ENCODE measurements around the gene DRAXIN. TPM values are rescaled to one million over a fixed set of nuclear protein-coding genes. Genes with fewer than 3 reads are reported as not detected.
A peak's percentile ranks its signal among the peaks of the same experiment; 100 is the strongest.

The DRAXIN gene, protein sequence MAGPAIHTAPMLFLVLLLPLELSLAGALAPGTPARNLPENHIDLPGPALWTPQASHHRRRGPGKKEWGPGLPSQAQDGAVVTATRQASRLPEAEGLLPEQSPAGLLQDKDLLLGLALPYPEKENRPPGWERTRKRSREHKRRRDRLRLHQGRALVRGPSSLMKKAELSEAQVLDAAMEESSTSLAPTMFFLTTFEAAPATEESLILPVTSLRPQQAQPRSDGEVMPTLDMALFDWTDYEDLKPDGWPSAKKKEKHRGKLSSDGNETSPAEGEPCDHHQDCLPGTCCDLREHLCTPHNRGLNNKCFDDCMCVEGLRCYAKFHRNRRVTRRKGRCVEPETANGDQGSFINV
- total RNA-seq (2022), result 0.05 TPM in 1 of 2 replicates, not detected in the other
- Bru-seq, nascent RNA, result percentile 5 among the genes with signal in this experiment
- BruChase-seq, experiment 1, labeled RNA remaining after a 2-hour chase, result not detected
- BruChase-seq, experiment 2, labeled RNA remaining after a 6-hour chase, result not detected
- long read RNA-seq, result 0 reads

GRCh38 chr1:11691302-11691914, at the start of gene DRAXIN:
DRAXIN (plus strand) TSS chr1:11691710; CDS start chr1:11706259, 14,549 bp downstream.
- DNase-seq, result peak in 1 of 2 experiments; percentile 27
- H3K36me3 Mint-ChIP-seq (ENCODE audit: insufficient read depth, unreplicated experiment), result no peaks in the 10 kb centered on the region
- H3K9me3 Mint-ChIP-seq (ENCODE audit: unreplicated experiment), result no peaks in the 10 kb centered on the region
- no peaks in the 10 kb centered on the region; the same call in 1 of the 2 replicates for H3K27me3 ChIP-seq (replicated peaks; ENCODE audit: control insufficient read depth, insufficient read depth, low read length)
- intact Hi-C loops (cut with micrococcal nuclease; ENCODE audit: unreplicated experiment), result loop anchor here (2.0 kb wide), 1 partner anchor 27 kb away; the partner anchor contains the start of gene FBXO6
- POLR2A ChIA-PET, result no interaction called here
- CTCF ChIA-PET, result interaction anchor here (1.0 to 1.8 kb wide), 2 partner anchors 27 to 38 kb away, joined by 3 to 7 read pairs; partner anchors contain the start of gene FBXO6
- TF ChIP-seq, protein P1, sequence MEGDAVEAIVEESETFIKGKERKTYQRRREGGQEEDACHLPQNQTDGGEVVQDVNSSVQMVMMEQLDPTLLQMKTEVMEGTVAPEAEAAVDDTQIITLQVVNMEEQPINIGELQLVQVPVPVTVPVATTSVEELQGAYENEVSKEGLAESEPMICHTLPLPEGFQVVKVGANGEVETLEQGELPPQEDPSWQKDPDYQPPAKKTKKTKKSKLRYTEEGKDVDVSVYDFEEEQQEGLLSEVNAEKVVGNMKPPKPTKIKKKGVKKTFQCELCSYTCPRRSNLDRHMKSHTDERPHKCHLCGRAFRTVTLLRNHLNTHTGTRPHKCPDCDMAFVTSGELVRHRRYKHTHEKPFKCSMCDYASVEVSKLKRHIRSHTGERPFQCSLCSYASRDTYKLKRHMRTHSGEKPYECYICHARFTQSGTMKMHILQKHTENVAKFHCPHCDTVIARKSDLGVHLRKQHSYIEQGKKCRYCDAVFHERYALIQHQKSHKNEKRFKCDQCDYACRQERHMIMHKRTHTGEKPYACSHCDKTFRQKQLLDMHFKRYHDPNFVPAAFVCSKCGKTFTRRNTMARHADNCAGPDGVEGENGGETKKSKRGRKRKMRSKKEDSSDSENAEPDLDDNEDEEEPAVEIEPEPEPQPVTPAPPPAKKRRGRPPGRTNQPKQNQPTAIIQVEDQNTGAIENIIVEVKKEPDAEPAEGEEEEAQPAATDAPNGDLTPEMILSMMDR (IDR thresholded peaks at IDR 0.05; ENCODE audit: insufficient read depth in 1 of 2, low read depth in 1 of 2, low read length in 1 of 2, severe bottlenecking in 1 of 2, unreplicated experiment in 1 of 2), result no peak
- H3K27ac Mint-ChIP-seq (ENCODE audit: unreplicated experiment), result no peak within 1 kb of the TSS
- H3K27me3 Mint-ChIP-seq (ENCODE audit: insufficient read depth, unreplicated experiment), result peaks cover 25% of the 10 kb centered on the region
- no peaks in the 10 kb centered on the region for H3K9me3 ChIP-seq
- peak within 1 kb of the TSS; percentile 80 for H3K4me3 Mint-ChIP-seq (ENCODE audit: unreplicated experiment)
- no peaks in the 10 kb centered on the region for H3K36me3 ChIP-seq (ENCODE audit: control insufficient read depth, insufficient read depth, low read length)
- peaks cover 13% of the 10 kb centered on the region for H3K4me1 Mint-ChIP-seq (ENCODE audit: low read depth, unreplicated experiment)
- peak within 1 kb of the TSS; percentile 42 for H3K4me3 ChIP-seq (ENCODE audit: low read depth, low read length)
- no TSS peak for BruUV-seq (replicated peaks)
- peaks cover 8% of the 10 kb centered on the region; the same call in 1 of the 2 replicates for H3K4me1 ChIP-seq

DNA sequence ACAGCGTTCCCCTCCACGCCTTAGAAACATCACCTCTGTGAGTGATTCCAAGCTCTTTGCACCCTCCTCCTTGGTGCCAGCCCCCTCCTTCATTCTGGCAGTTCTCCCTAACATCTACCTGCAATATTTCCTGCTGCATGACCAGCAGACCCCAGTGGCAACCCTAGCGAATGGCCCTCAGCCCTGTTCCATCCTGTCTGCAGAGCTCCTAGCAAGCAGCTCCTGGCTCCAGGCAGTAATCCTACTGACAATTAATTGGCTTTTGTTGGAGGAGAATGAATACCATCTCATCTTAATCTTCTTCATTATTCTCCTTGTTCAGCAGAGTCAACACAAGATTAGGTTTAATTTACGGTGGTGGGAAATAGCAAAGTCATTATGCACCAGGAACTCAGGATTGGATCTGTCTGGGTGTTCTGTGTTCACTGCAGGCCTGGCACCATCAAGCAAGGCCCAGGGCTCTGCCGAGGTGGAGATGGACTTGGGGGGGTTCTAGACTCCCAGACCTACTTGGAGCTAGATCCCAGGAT, 49.7 kb upstream of the DRAXIN start:
- H3K4me3 ChIP-seq (ENCODE audit: low read depth, low read length), result no peak overlapping the region
- H3K4me1 ChIP-seq, result no peaks in the 10 kb centered on the region
- intact Hi-C loops (cut with micrococcal nuclease; ENCODE audit: unreplicated experiment), result loop anchor here (1.0 to 10.0 kb wide), 4 partner anchors 67 to 356 kb away; partner anchors contain the start of gene DISP3
- H3K9me3 Mint-ChIP-seq (ENCODE audit: unreplicated experiment), result no peaks in the 10 kb centered on the region
- DNase-seq, result no peak
- TF ChIP-seq, protein P1 (IDR thresholded peaks at IDR 0.05; ENCODE audit: insufficient read depth in 1 of 2, low read depth in 1 of 2, low read length in 1 of 2, severe bottlenecking in 1 of 2, unreplicated experiment in 1 of 2), result no peak
- CTCF ChIA-PET, result interaction anchor here (0.5 to 2.3 kb wide), 6 partner anchors 11 to 724 kb away, joined by 3 to 6 read pairs (median 4); no protein-coding TSS in a partner anchor
- H3K36me3 ChIP-seq (ENCODE audit: control insufficient read depth, insufficient read depth, low read length), result no peaks in the 10 kb centered on the region
- no peak overlapping the region for H3K4me3 Mint-ChIP-seq (ENCODE audit: unreplicated experiment)
- H3K4me1 Mint-ChIP-seq (ENCODE audit: low read depth, unreplicated experiment), result no peaks in the 10 kb centered on the region
- H3K27me3 Mint-ChIP-seq (ENCODE audit: insufficient read depth, unreplicated experiment), result no peaks in the 10 kb centered on the region
- POLR2A ChIA-PET, result interaction anchor here (0.6 kb wide), 1 partner anchor 55 kb away, joined by 3 read pairs; no protein-coding TSS in a partner anchor
- H3K9me3 ChIP-seq, result no peaks in the 10 kb centered on the region
- peaks cover 5% of the 10 kb centered on the region for H3K36me3 Mint-ChIP-seq (ENCODE audit: insufficient read depth, unreplicated experiment)
- H3K27me3 ChIP-seq (replicated peaks; ENCODE audit: control insufficient read depth, insufficient read depth, low read length), result no peaks in the 10 kb centered on the region
- H3K27ac Mint-ChIP-seq (ENCODE audit: unreplicated experiment), result no peak overlapping the region
- no TSS peak for BruUV-seq (replicated peaks)
